BJ (cell line): ENCODE data around the gene TRAF2. TPM values are rescaled to one million over a fixed set of nuclear protein-coding genes. Genes with fewer than 3 reads are reported as not detected.

Source experiments
- CTCF ChIA-PET: fragments of 350-600 bp; formaldehyde crosslinking; extraction: SDS; loops from one replicate; lab custom pipeline; 2021; ENCODE audit warnings: antibody characterized with exemption, inconsistent platforms; lab: Yijun Ruan, JAX
- POLR2A ChIA-PET: fragments of 300-600 bp; sonication (Branson Sonifier 250); formaldehyde crosslinking; extraction: SDS; loops from one replicate; lab custom pipeline; 2021; ENCODE audit warnings: antibody characterized with exemption; lab: Charles Lee
- DNase-seq: peaks from one replicate; pipeline ENCODE4 v3.0.0-alpha.2; 2011; ENCODE audit warnings: low read depth
- H3K27me3 ChIP-seq: 2 replicates; pipeline ENCODE4 v1.6.0; 2011; ENCODE audit warnings: low read length; ENCODE audit not compliant: control insufficient read depth, insufficient read depth
- H3K36me3 ChIP-seq: 2 replicates; pipeline ENCODE4 v1.5.1; 2011; ENCODE audit warnings: low read length; ENCODE audit not compliant: control insufficient read depth, insufficient read depth
- H3K4me3 ChIP-seq: 2 replicates; pipeline ENCODE4 v1.5.1; 2011; ENCODE audit warnings: low read depth, mild to moderate bottlenecking, control low read depth, low read length
- CTCF ChIP-seq: IDR thresholded peaks from 2 replicates; pipeline ENCODE4 v1.5.1; 2011; ENCODE audit warnings: low read depth, mild to moderate bottlenecking, control low read depth, inconsistent platforms, low read length, moderate library complexity; ENCODE audit not compliant: insufficient read depth
- polyA plus RNA-seq: library from polyadenylated mRNA; depleted of rRNA; stranded (reverse); fragments of >200 nt; gene quantifications from 2 replicates; pipeline ENCODE4 v1.2.3, GENCODE V29; 2011

The TRAF2 gene
- polyA plus RNA-seq, 1 experiment: 13.6 TPM

GRCh38 chr9:136913701-136914438 is 27.6 kb downstream of the TRAF2 start:
- TF ChIP-seq CTCF: no peak
- Histone ChIP-seq H3K36me3 (peaks cover 27% of the 10 kb centered on the region), H3K27me3 (no peaks in the 10 kb centered on the region), H3K4me3 (no peak overlapping the region)
- ChIA-PET CTCF (no interaction called here), POLR2A (no interaction called here)
- DNase-seq: no peak

GRCh38 chr9:136915632-136916329 is 29.5 kb downstream of the TRAF2 start:
- Histone ChIP-seq H3K36me3 (peaks cover 34% of the 10 kb centered on the region), H3K27me3 (no peaks in the 10 kb centered on the region), H3K4me3 (no peak overlapping the region)
- TF ChIP-seq CTCF: no peak
- DNase-seq: no peak
- ChIA-PET CTCF (interaction anchor here (0.8 kb wide), 1 partner anchor 35 kb away, joined by 3 read pairs; no protein-coding TSS in a partner anchor), POLR2A (no interaction called here)

GRCh38 chr9:136916330-136917184 is 30.2 kb downstream of the TRAF2 start:
- H3K27me3 ChIP-seq: no peaks in the 10 kb centered on the region
- peaks cover 36% of the 10 kb centered on the region for H3K36me3 ChIP-seq
- no peak overlapping the region for H3K4me3 ChIP-seq
- no peak for DNase-seq
- POLR2A ChIA-PET: no interaction called here
- CTCF ChIA-PET: no interaction called here
- TF ChIP-seq CTCF: no peak

GRCh38 chr9:136917902-136918301 is 31.6 kb downstream of the TRAF2 start:
- H3K27me3 ChIP-seq: no peaks in the 10 kb centered on the region
- POLR2A ChIA-PET: no interaction called here
- H3K36me3 ChIP-seq: peaks cover 38% of the 10 kb centered on the region
- DNase-seq: no peak
- no peak for TF ChIP-seq CTCF
- CTCF ChIA-PET: interaction anchor here (1.0 kb wide), 1 partner anchor 10 kb away, joined by 4 read pairs; no protein-coding TSS in a partner anchor
- no peak overlapping the region for H3K4me3 ChIP-seq
